ENCODE results near the gene STUM. TPM values are rescaled to one million over a fixed set of nuclear protein-coding genes. Genes with fewer than 3 reads are reported as not detected.

Gene STUM
- total and polyA plus RNA-seq, 2 of the 8 experiments (the other 6 are each of a cell fraction or from before 2014, with no cell fraction given) = 0.76 to 1.2 TPM

GRCh38 chr1:226568975-226569741, 20.6 kb downstream of the STUM start (continued):
- TF ChIP-seq POU5F1 (IDR thresholded peaks at IDR 0.05; ENCODE audit: low read depth, low read length) (no peak), TEAD4 (IDR thresholded peaks at IDR 0.05; ENCODE audit: low read depth, low read length) (no peak), KDM4A (IDR thresholded peaks at IDR 0.05; ENCODE audit: low read depth, low read length, severe bottlenecking) (no peak), SIX5 (IDR thresholded peaks at IDR 0.05; ENCODE audit: low read depth, low read length) (no peak)

Data from H1 (cell line).